ENCODE results near the gene HOXC6. TPM values are rescaled to one million over a fixed set of nuclear protein-coding genes. Genes with fewer than 3 reads are reported as not detected.
A peak's percentile ranks its signal among the peaks of the same experiment; 100 is the strongest.

The HOXC6 gene
- total and polyA plus RNA-seq, 9 of the 15 experiments (the other 6 are each of a cell fraction or from before 2014, with no cell fraction given), result 0.06 to 4.0 (median 1.4) TPM

- no peak for TF ChIP-seq CCNT2 (IDR thresholded peaks at IDR 0.05; ENCODE audit: borderline replicate concordance, extremely low read depth, insufficient read length, low read depth, low read length)
- TF ChIP-seq SRF (CRISPR knock-in tag; IDR thresholded peaks at IDR 0.05), result 0 out of 4 replicates have a peak, but pooled peaks of 1 of the 2 experiments have one; percentile 23
- TF ChIP-seq ZBTB7A (IDR thresholded peaks at IDR 0.05; ENCODE audit: borderline replicate concordance, control insufficient read depth, low read depth, low read length), result no peak; the same call in 1 of the 2 replicates
- TF ChIP-seq NFE2L1 (tag; IDR thresholded peaks at IDR 0.05; ENCODE audit: borderline replicate concordance, low read depth), result no peak
- 0 out of 2 replicates have a peak, but pooled peaks have one; percentile 43 for TF ChIP-seq ZC3H4 (CRISPR knock-in tag; IDR thresholded peaks at IDR 0.05; ENCODE audit: borderline replicate concordance)
- TF ChIP-seq ZNF436 (CRISPR knock-in tag; IDR thresholded peaks at IDR 0.05), result no peak
- TF ChIP-seq SMC3 (conservative IDR thresholded peaks at IDR 0.05; ENCODE audit: insufficient read depth, low read depth, low read length), result no peak
- TF ChIP-seq PBX2 (CRISPR knock-in tag; IDR thresholded peaks at IDR 0.05; ENCODE audit: low read depth), result peak; percentile 52
- peak; percentile 62 for TF ChIP-seq PBX2 (tag; conservative IDR thresholded peaks at IDR 0.05; ENCODE audit: low read depth)
- no peak for TF ChIP-seq DLX4 (CRISPR knock-in tag; IDR thresholded peaks at IDR 0.05)
- 0 out of 2 replicates have a peak, but pooled peaks have one; percentile 8 for TF ChIP-seq THRB (CRISPR knock-in tag; conservative IDR thresholded peaks at IDR 0.05)
- TF ChIP-seq KAT7 (CRISPR knock-in tag; IDR thresholded peaks at IDR 0.05; ENCODE audit: borderline replicate concordance), result no peak
- no peak for TF ChIP-seq ZNF511 (CRISPR knock-in tag; IDR thresholded peaks at IDR 0.05)
These were observed 30.8 kb upstream of the HOXC6 start (continued) for GRCh38 chr12:53997204-53998109.
